GM21576 (cell line): ENCODE measurements around the gene DNAJC19.

Experiments used
- ATAC-seq: cut with Tn5 transposase; IDR thresholded peaks from one replicate; pipeline ENCODE4 v1.9.1; 2021; ENCODE audit warnings: mild to moderate bottlenecking, moderate library complexity; ENCODE audit not compliant: unreplicated experiment

Gene DNAJC19

GRCh38 chr3:180962530-180962929, 27.0 kb downstream of the DNAJC19 start:
- ATAC-seq = no peak

- no peak for ATAC-seq
These were observed 28.0 kb downstream of the DNAJC19 start for GRCh38 chr3:180961552-180961951.

DNA sequence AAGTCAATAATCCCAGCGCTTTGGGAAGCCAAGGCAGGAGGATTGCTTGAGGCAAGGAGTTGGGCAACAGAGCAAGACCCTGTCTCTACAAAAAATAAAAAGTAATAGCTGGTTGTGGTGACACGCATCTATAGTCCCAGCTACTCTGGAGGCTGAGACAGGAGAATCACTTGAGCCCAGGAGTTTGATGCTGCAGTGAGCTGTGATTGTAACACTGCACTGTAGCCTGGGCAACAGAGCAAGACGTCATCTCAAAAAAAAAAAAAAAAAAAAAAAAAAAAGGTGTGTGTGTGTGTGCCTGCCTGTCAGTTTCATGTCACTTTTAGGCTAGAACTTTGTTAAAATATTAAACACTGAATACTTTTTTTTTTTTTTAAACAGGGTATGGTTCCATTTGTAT, 28.4 kb downstream of the DNAJC19 start:
- no peak for ATAC-seq

- ATAC-seq = no peak
These were observed 29.8 kb downstream of the DNAJC19 start for GRCh38 chr3:180959691-180960090.

GRCh38 chr3:180947761-180948390, 41.7 kb downstream of the DNAJC19 start:
- ATAC-seq = peak; percentile 84

DNA sequence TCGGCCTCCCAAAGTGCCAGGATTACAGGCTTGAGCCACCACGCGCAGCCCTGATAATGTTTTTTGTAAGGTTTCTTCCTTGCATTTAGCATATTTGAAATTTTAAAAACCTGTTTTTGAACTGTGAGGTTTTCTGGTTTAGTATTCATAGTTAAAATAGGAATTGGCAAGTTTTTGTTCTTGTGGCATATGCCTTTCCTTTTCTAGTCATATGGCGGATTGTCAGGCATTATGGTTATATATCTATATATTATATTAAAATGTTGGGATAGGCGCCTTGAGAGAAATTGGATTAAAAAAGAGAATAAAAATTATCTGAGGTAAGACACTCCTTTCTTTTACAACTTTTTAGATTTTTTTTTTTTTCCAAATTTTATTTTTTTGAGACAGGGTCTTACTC, 48.7 kb downstream of the DNAJC19 start:
- no peak for ATAC-seq

GRCh38 chr3:180934638-180935037, 54.9 kb downstream of the DNAJC19 start:
- no peak for ATAC-seq
